IMR-90 (cell line): ENCODE data around the gene EMILIN2. TPM values are rescaled to one million over a fixed set of nuclear protein-coding genes. Genes with fewer than 3 reads are reported as not detected.

ENCODE experiments used
- ATAC-seq: fragments of 200-7000 bp; cut with Tn5 transposase; 2 replicates; pipeline ENCODE4 v1.9.1; 2020; ENCODE audit warnings: low read depth, mild to moderate bottlenecking, moderate library complexity
- BruUV-seq: library from RNA; stranded (reverse); fragments of 400-500 nt; replicated peaks from 2 replicates; lab custom pipeline; 2021; lab: Mats Ljungman, UMichigan
- CTCF ChIA-PET: fragments of 300-600 bp; formaldehyde crosslinking; extraction: SDS; loops from one replicate; lab custom pipeline; 2021; ENCODE audit warnings: antibody characterized with exemption; lab: Yijun Ruan, JAX
- POLR2A ChIA-PET: fragments of 300-600 bp; sonication (Branson Sonifier 250); formaldehyde crosslinking; loops from one replicate; lab custom pipeline; 2022; ENCODE audit warnings: antibody characterized with exemption; ENCODE audit not compliant: unreplicated experiment; lab: Charles Lee
- DNase-seq: peaks from one replicate; pipeline ENCODE4 v3.0.0; 2013
- H2AFZ ChIP-seq: replicated peaks from 2 replicates; pipeline ENCODE3; 2013; ENCODE audit warnings: low read length, mild to moderate bottlenecking; ENCODE audit not compliant: poor library complexity
- H2AK5ac ChIP-seq: 2 replicates; pipeline ENCODE4 v1.6.1; 2013; ENCODE audit warnings: low read depth, low read length, inconsistent platforms
- H2AK9ac ChIP-seq: replicated peaks from 2 replicates; pipeline ENCODE3; 2013; ENCODE audit warnings: mild to moderate bottlenecking, low read depth, low read length, moderate library complexity; ENCODE audit not compliant: poor library complexity
- H2BK120ac ChIP-seq: 2 replicates; pipeline ENCODE4 v1.6.1; 2013; ENCODE audit warnings: low read depth, low read length, inconsistent platforms
- H2BK15ac ChIP-seq: 3 replicates; pipeline ENCODE4 v1.6.1; 2013; ENCODE audit warnings: low read depth, low read length, inconsistent platforms
- H2BK20ac ChIP-seq: 2 replicates; pipeline ENCODE4 v1.6.1; 2013; ENCODE audit warnings: low read depth, mild to moderate bottlenecking, inconsistent platforms, low read length, moderate library complexity
- H2BK5ac ChIP-seq: 2 replicates; pipeline ENCODE4 v1.6.1; 2013; ENCODE audit warnings: mild to moderate bottlenecking, low read depth, low read length, inconsistent platforms; ENCODE audit not compliant: poor library complexity, severe bottlenecking
- H3K14ac ChIP-seq: replicated peaks from 2 replicates; pipeline ENCODE4 v1.6.1; 2013; ENCODE audit warnings: low read depth, low read length, inconsistent platforms
- H3K18ac ChIP-seq: 2 replicates; pipeline ENCODE4 v1.6.1; 2013; ENCODE audit warnings: low read depth, low read length, control low read depth
- H3K23ac ChIP-seq: 2 replicates; pipeline ENCODE4 v1.6.1; 2013; ENCODE audit warnings: low read depth, low read length, inconsistent platforms
- H3K27ac ChIP-seq: 2 replicates; pipeline ENCODE4 v1.5.1; 2013; ENCODE audit warnings: mild to moderate bottlenecking, control low read depth, low read length; ENCODE audit not compliant: insufficient read depth
- H3K27me3 ChIP-seq: 2 replicates; pipeline ENCODE4 v1.6.1; 2013; ENCODE audit warnings: low read length; ENCODE audit not compliant: control insufficient read depth, insufficient read depth
- H3K36me3 ChIP-seq: 2 replicates; pipeline ENCODE4 v1.6.1; 2013; ENCODE audit warnings: low read length, mixed read lengths; ENCODE audit not compliant: control insufficient read depth, insufficient read depth
- H3K4ac ChIP-seq: 2 replicates; pipeline ENCODE4 v1.6.1; 2013; ENCODE audit warnings: low read depth, low read length, inconsistent platforms
- H3K4me1 ChIP-seq: 2 replicates; pipeline ENCODE4 v1.6.1; 2013; ENCODE audit warnings: low read length, mixed read lengths; ENCODE audit not compliant: control insufficient read depth, insufficient read depth
- H3K4me2 ChIP-seq: 2 replicates; pipeline ENCODE4 v1.6.1; 2013; ENCODE audit warnings: low read depth, mild to moderate bottlenecking, control low read depth, low read length, moderate library complexity
- H3K4me3 ChIP-seq: 2 replicates; pipeline ENCODE4 v1.5.1; 2013; ENCODE audit warnings: low read depth, mild to moderate bottlenecking, control low read depth, low read length, moderate library complexity; ENCODE audit not compliant: insufficient read depth
- H3K56ac ChIP-seq: 2 replicates; pipeline ENCODE4 v1.6.1; 2013; ENCODE audit warnings: low read length, inconsistent platforms; ENCODE audit not compliant: insufficient read depth; ENCODE audit errors: extremely low read depth
- H3K79me1 ChIP-seq, 2 experiments: 2 replicates each; pipeline ENCODE4 v1.6.1; 2013; ENCODE audit warnings: low read length in 2 of 2, inconsistent platforms in 1 of 2, low read depth in 1 of 2
- H3K9ac ChIP-seq: 2 replicates; pipeline ENCODE4 v1.6.1; 2013; ENCODE audit warnings: low read depth, low read length, control low read depth
- H3K9me1 ChIP-seq: 2 replicates; pipeline ENCODE4 v1.6.1; 2013; ENCODE audit warnings: low read length, inconsistent platforms; ENCODE audit not compliant: insufficient read depth
- H3K9me3 ChIP-seq: 2 replicates; pipeline ENCODE4 v1.6.1; 2013; ENCODE audit warnings: low read length; ENCODE audit not compliant: control insufficient read depth, insufficient read depth
- H4K20me1 ChIP-seq: 2 replicates; pipeline ENCODE4 v1.6.1; 2013; ENCODE audit warnings: low read length, inconsistent platforms; ENCODE audit not compliant: insufficient read depth
- H4K5ac ChIP-seq: 2 replicates; pipeline ENCODE4 v1.6.1; 2013; ENCODE audit warnings: mild to moderate bottlenecking, low read depth, low read length, control low read depth
- H4K8ac ChIP-seq, 2 experiments: 2 replicates each; pipeline ENCODE4 v1.6.1; 2013; ENCODE audit warnings: low read depth in 2 of 2, low read length in 2 of 2, control low read depth in 1 of 2, inconsistent platforms in 1 of 2
- H4K91ac ChIP-seq: 2 replicates; pipeline ENCODE4 v1.6.1; 2013; ENCODE audit warnings: low read depth, low read length, inconsistent platforms; ENCODE audit not compliant: insufficient read depth
- BHLHE40 ChIP-seq: fragments of 150-350 bp; IDR thresholded peaks from 2 replicates; pipeline ENCODE4 v1.6.1; 2016; ENCODE audit warnings: mild to moderate bottlenecking, low read depth, low read length
- CEBPB ChIP-seq: IDR thresholded peaks from 2 replicates; pipeline ENCODE4 v1.6.1; 2012; ENCODE audit warnings: low read depth, low read length, improper control_type of control experiment
- CHD1 ChIP-seq: IDR thresholded peaks from 2 replicates; pipeline ENCODE4 v1.6.1; 2012; ENCODE audit warnings: low read depth, low read length, improper control_type of control experiment
- CTCF ChIP-seq: conservative IDR thresholded peaks from 2 replicates; pipeline ENCODE4 v1.5.1; 2012; ENCODE audit warnings: mild to moderate bottlenecking, low read depth, low read length, improper control_type of control experiment
- FOS ChIP-seq: fragments of 150-350 bp; IDR thresholded peaks from 2 replicates; pipeline ENCODE4 v1.6.1; 2016; ENCODE audit warnings: low read depth, low read length
- RAD21 ChIP-seq: IDR thresholded peaks from 2 replicates; pipeline ENCODE4 v1.6.1; 2012; ENCODE audit warnings: low read length, improper control_type of control experiment
- RCOR1 ChIP-seq: IDR thresholded peaks from 2 replicates; pipeline ENCODE4 v1.6.1; 2012; ENCODE audit warnings: mild to moderate bottlenecking, low read length, improper control_type of control experiment; ENCODE audit not compliant: insufficient replicate concordance
- RFX5 ChIP-seq: IDR thresholded peaks from 2 replicates; pipeline ENCODE4 v1.8.0; 2012; ENCODE audit warnings: low read depth, mild to moderate bottlenecking, low read length, moderate library complexity
- SMC3 ChIP-seq: fragments of 150-350 bp; IDR thresholded peaks from 2 replicates; pipeline ENCODE4 v1.6.1; 2016; ENCODE audit warnings: low read depth, mild to moderate bottlenecking, antibody characterized with exemption, low read length, moderate library complexity
- WGBS, 2 experiments: methylation state at CpG; one replicate each; pipeline versions ENCODE4 v1.1.5 to v1.1.7; 2013; ENCODE audit warnings: missing lambda C conversion rate in 2 of 2; ENCODE audit not compliant: insufficient read length in 1 of 2; ENCODE audit errors: extremely low coverage in 2 of 2; 5-methylcytosine and 5-hydroxymethylcytosine counted together
- dilution Hi-C: fragments of 300-500 bp; cut with HindIII; formaldehyde crosslinking; loops from one replicate; pipeline ENCODE4 v1.14.3; 2018; ENCODE audit warnings: low sequenced_read_pairs; ENCODE audit not compliant: unreplicated experiment
- in situ Hi-C: fragments of 300-500 bp; cut with MboI; formaldehyde crosslinking; loops from 3 replicates; pipeline ENCODE4 v1.14.3; 2019; ENCODE audit warnings: low sequenced_read_pairs, inconsistent platforms, mixed read lengths
- intact Hi-C: fragments of 100-400 bp; cut with micrococcal nuclease; formaldehyde crosslinking; loops from 2 replicates; pipeline ENCODE4 v1.10.0; 2022
- polyA plus RNA-seq, 3 experiments: library from polyadenylated mRNA; depleted of rRNA; stranded (reverse); fragments of >200 nt; gene quantifications; 2 replicates each; pipeline ENCODE4 v1.2.3, GENCODE V29; 2012; ENCODE audit warnings: low replicate concordance in 1 of 3
- total RNA-seq: library from RNA; depleted of rRNA; stranded (reverse); fragments of >200 nt; gene quantifications from 2 replicates; pipeline ENCODE4 v1.2.3, GENCODE V29; 2012

The EMILIN2 gene
- total and polyA plus RNA-seq, 2 of the 4 experiments (the other 2 are of a cell fraction), result under 0.01 to 0.14 TPM

- ChIA-PET POLR2A (no interaction called here), CTCF (no interaction called here)
- no peak overlapping the region for H3K4me2 ChIP-seq
- no peak overlapping the region for H4K91ac ChIP-seq
- H2BK120ac ChIP-seq, result no peak overlapping the region
- 87% methylated on average over 4 of the region's 8 CpGs; no CpG with 5 or more reads in 1 of the 2 experiments for WGBS, 2 experiments
- in situ Hi-C loops, result no loop called here
- TF ChIP-seq RAD21 (no peak), RFX5 (no peak), RCOR1 (no peak), CTCF (no peak), CHD1 (no peak), SMC3 (no peak), CEBPB (no peak), BHLHE40 (no peak), FOS (no peak)
- DNase-seq, result no peak
- no peak overlapping the region for H3K4ac ChIP-seq
- no peak overlapping the region for H2AK9ac ChIP-seq
- no peak overlapping the region for H2BK20ac ChIP-seq
- no peak overlapping the region for H3K56ac ChIP-seq
- H3K4me1 ChIP-seq, result peaks cover 6% of the 10 kb centered on the region
- H4K5ac ChIP-seq, result no peak overlapping the region
- H3K79me1 ChIP-seq, result peaks cover 5% of the 10 kb centered on the region in 2 experiments; a peak in 2 of 4 replicates
- H4K20me1 ChIP-seq, result peaks cover 5% of the 10 kb centered on the region; the same call in 1 of the 2 replicates
- dilution Hi-C loops, result no loop called here
- no peak overlapping the region for H3K23ac ChIP-seq
- no peak overlapping the region for H3K18ac ChIP-seq
- H4K8ac ChIP-seq, result no peak overlapping the region
- no peaks in the 10 kb centered on the region for H3K9me3 ChIP-seq
- no peak overlapping the region for H2AFZ ChIP-seq
- no peak overlapping the region for H3K9ac ChIP-seq
- H3K27me3 ChIP-seq, result no peaks in the 10 kb centered on the region
- no peak for ATAC-seq
- no peak overlapping the region for H3K27ac ChIP-seq
- H3K9me1 ChIP-seq, result 0 out of 2 replicates have a peak, but pooled peaks cover 3% of the 10 kb centered on the region
- H2BK5ac ChIP-seq, result no peak overlapping the region
- intact Hi-C loops, result no loop called here
- BruUV-seq, result no TSS peak
- no peak overlapping the region for H3K4me3 ChIP-seq
- H3K14ac ChIP-seq, result no peak overlapping the region
- peaks cover 55% of the 10 kb centered on the region for H3K36me3 ChIP-seq
- H2AK5ac ChIP-seq, result no peak overlapping the region
- H2BK15ac ChIP-seq, result no peak overlapping the region
These were observed 80.9 kb downstream of the EMILIN2 start for GRCh38 chr18:2927745-2928144.
